ENCODE measurements around the gene NSMCE4A. TPM values are rescaled to one million over a fixed set of nuclear protein-coding genes. Genes with fewer than 3 reads are reported as not detected.
"Not testable (repeated sequence)": the region's sequence is repeated elsewhere in the genome, so short reads cannot be mapped to it uniquely, and the experiment has no call there.

Gene NSMCE4A
- total RNA-seq, 1 experiment from 2014 or later, result 70.7 TPM

DNA sequence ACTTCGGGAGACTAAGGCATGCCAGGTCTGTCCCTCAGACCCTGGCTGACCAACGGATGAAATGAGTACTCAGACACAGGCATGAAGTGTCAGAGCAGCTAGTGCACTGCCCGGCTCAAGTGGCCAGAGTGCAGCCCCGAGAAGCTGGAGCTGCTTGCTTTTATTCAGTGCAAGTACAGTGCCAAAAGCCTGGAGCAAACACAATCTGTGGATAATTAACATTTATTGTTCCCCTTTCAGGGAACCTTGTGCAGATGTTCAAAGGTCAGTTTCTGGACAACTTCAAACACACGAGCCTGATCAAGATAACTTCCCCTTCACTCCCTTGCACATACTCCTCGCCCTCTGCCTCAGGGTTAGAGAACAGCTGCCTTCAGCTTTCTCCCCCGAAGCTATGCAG is 39.3 kb downstream of the NSMCE4A start:
- DNase-seq (ENCODE audit: low read depth), result no peak

GRCh38 chr10:121930268-121931085 is 44.5 kb downstream of the NSMCE4A start:
- not testable (repeated sequence) for DNase-seq (ENCODE audit: low read depth)

DNA sequence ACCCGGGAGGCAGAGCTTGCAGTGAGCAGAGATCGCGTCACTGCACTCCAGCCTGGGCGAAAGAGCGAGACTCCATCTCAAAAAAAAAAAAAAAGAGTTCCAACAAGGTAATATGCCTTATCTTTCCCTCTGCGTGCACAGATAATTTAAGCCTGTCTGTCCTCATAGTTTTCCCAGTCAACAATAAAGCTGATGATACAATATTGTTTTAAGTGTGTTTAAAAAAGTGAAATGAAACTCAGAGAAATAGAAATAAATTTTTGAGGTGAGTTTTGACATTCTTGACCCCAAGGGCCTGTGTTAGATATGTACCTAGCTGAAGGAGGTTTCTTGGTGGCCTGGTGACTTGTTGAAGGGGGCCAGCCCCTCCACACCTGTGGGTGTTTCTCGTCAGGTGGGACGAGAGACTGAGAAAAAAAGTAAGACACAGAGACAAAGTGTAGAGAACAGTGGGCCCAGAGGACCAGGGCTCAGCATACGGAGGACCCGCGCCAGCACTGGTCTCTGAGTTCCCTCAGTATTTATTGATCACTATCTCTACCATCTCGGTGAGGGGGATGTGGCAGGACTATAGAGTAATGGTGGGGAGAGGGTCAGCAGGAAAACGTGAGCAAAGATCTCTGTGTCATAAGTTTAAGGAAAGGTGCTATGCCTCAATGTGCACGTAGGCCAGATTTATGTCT is 45.3 kb downstream of the NSMCE4A start:
- DNase-seq (ENCODE audit: low read depth), result not testable (repeated sequence)

- peak; percentile 34 for DNase-seq (ENCODE audit: low read depth)
These were observed 46.5 kb downstream of the NSMCE4A start for GRCh38 chr10:121928528-121928884.

- DNase-seq (ENCODE audit: low read depth), result peak; percentile 91
These were observed 47.0 kb downstream of the NSMCE4A start, which contains the start of gene ATE1 for GRCh38 chr10:121927841-121928527. TSS of gene ATE1 (minus strand) at chr10:121928031. CDS start at chr10:121927949, 82 bp downstream.

DNA sequence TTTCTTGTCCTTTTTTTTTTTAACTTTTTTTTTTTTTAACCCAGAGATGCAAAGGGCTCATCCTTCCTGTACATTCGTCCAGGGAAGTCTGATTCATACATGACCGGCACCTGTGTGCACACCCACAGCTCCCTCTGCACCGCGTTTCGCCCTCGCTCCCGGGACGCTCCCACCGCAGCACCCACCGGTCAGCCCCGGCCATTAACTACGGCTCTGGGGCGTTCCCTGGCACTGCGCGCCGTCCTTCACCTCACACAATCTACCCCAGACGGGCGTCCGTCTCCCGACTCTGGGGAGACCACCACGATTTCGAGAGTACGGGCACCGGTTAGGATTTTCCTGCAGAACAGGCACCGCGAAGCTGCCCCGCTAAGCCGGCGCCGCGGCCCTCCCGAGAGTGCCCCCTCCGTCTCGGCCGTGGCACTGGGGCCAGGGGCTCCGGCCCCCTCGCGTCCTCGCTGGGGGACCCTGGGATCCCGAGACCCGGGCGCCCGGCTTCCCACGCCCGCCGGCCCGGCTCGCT is 47.6 kb downstream of the NSMCE4A start:
- peak; percentile 65 for DNase-seq (ENCODE audit: low read depth)

DNA sequence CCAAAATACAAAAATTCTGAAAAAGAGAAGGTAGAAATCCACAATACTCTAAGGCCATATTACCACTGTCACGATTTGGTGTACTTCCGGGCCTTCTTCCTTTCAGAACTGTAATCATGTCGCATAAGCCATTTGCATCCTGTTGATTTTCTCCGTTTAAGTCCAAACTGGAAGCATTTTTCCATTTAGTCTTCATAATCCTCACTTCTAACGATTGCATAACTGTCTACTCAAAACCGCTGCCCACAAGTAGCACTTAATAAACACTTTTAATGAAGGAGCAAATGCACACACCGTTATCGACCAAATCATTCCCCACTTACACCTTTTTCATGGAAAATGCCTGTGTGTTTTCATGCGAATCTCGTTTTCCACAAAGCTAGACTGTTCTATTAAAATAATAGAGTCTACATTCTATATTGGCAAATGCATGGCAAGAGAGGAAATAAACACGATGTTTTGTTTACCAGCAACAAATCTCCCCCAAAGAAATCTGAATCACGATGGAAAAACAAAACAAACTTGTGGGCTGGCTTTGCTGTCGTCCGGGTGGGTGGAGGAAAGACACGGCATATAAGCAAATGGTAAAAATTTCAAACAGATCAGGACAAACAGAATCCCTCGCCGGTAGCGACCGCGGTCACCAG is 48.2 kb downstream of the NSMCE4A start:
- DNase-seq (ENCODE audit: low read depth), result peak; percentile 22

DNA sequence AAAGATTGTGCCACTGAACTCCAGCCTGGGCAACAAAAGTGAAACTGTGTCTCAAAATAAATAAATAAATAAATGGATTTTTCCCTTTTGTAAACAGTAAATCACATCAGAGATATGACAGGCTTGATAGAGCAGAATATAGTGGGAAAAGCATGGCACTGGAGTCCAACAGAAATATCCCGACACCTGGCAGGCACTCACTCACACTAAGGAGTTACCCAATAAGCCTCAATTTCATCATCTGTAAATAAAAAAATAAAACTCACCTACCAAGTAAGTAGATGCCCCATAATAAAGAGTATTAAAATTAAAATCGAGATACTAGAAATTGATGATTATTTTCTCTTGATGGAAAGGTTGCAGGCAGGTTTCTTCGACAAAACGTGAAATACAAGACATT is 48.9 kb downstream of the NSMCE4A start:
- DNase-seq (ENCODE audit: low read depth), result no peak

DNA sequence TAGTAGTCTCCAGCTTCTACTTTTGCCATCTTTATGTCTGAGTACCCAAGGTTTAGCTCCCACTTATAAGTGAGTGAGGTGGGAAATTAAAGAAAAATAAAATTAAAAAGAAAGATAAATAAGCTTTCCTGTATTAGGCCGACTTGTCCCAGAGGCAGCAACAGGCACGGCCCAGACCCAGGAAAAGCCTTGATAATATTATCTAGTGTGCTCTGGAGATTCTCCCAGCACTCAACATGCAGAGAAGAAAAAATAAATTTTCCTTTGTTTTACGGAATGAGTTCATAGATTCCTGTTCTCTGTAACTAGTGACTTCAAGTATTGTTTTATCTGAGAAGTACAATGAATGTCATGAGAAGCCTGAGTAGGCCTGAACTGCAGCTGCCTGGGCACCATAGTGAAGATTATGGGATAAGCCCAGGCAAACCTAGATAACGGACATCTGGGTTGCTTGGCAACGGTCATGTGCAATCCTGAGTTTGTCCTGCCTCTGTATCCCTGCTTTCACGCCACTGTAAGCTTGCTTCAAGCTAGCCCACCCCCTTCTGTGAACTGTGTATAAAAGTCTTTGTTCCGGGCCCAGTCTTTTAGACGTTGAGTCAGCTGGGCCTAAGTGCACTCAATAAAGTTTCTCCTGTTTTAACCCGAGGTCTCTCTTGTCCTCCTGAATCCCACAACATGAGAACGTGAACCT is 53.6 kb downstream of the NSMCE4A start:
- DNase-seq (ENCODE audit: low read depth), result no peak

DNA sequence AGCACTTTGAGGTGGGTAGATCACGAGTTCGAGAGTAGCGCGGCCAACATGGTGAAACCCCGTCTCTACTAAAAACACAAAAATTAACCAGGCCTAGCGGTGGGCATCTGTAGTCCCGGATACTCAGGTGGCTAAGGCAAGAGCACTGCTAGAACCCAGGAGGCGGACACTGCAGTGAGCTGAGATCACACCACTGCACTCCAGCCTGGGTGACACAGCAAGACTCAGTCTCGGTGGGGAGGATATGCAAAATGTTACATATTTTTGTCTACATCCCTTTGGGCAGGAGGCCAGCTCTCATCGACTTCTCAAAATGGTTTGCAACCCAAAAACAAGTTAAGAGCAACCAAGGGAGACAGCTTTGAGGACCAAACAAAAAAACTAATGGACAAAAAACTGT is 55.4 kb downstream of the NSMCE4A start:
- DNase-seq (ENCODE audit: low read depth), result no peak

GRCh38 chr10:121918800-121919199 is 56.2 kb downstream of the NSMCE4A start:
- not testable (repeated sequence) for DNase-seq (ENCODE audit: low read depth)

- DNase-seq (ENCODE audit: low read depth), result no peak
These were observed 60.4 kb downstream of the NSMCE4A start for GRCh38 chr10:121914661-121915060.

DNA sequence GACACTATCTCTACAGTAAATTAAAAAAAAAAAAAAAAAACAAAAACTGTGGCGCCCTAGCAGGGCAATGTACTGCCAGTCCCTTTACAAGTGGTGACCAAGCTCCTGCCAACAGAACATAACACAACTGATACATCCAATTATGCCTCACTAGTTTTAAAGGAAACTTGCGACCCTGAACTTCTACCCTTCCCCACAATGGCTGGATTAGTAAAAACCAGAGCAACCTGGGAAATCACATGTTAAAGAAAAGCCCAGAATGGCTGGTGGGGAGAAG is 63.7 kb downstream of the NSMCE4A start:
- no peak for DNase-seq (ENCODE audit: low read depth)

DNA sequence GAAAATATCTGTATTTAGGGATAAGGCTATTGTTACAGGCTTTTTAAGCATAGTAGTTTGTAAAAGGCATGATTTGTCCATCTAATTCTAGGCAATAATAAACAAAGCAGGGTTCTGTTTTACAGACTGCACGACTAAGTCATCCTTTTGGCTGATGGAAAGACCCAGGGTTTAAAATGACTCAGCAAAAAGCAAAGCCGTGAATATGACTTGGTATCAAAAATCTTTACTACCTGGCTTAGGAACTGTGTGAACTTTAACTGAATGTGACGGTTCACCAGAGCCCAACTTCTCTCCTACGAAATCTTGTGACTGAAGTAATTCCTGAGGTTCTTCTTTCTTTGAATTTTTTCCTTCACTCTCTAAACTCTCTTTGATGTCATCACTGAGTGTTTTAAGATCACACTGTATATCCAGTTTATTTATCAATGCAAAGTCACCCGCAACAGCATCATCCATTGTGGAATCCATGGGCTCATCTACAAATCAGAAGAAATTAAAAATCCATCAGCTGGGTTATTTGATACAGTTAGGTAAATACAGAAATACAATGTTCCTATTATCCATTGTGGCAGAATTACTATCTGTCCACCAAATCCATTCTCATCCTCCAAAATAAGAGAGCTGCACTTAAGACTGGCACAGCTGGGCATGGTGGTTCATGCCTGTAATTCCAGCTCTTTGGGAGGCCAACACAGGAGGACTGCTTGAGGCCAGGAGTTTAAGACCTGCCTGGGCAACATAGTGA is 64.2 kb downstream of the NSMCE4A start:
- peak; percentile 55 for DNase-seq (ENCODE audit: low read depth)

Other genes starting within 250 kb of the NSMCE4A start
- gene ATE1, start 47.2 kb downstream of the NSMCE4A start, total RNA-seq (2014; rRNA removed; shearing (Covaris generic)), result 10.8 and 20.2 TPM in 2 replicates
- gene TACC2, start 13.9 kb upstream of the NSMCE4A start, total RNA-seq (2014; rRNA removed; shearing (Covaris generic)), result 2.9 and 7.8 TPM in 2 replicates